Fibroblast of skin of right quadriceps (primary cell): ENCODE measurements around the gene ARHGAP12.

Source experiments
- DNase-seq: peaks from one replicate; pipeline ENCODE4 v3.0.0-alpha.2; 2013

ARHGAP12 gene

DNA sequence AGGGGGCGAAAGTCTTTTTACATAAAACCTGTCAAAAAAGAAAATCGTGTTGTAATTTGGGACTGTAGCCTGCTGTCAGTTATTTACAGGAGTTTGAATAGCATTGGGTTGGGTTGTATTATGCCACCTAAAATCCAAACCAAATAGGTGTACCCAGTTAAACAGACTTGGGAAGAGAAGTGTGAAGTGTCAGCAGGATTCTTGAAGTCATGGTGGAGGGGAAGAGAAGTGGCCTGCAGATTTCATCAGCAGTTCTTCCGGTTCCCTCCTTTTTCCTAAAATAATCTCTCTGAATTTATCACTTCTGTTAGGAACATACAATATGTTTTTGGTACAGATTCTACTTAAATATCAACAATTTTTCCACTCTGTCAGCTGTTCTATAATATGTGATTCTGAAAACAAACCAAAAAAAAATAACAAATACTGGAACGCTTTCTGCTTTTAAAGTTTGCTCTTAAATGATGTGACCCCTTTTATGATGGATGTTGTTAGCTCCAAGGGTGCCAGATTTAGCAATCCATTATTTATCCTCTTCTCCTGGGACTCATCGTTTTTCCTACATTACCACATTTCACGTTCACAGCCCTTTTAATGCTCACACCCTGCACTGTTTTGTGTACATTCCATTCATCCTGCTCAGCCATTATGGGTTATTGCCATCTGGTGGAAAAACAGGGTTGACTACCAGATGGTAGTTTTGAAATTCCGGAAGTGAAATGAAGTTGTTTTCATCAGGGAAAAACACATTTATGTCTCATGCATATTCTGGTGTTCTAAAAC is 18.7 kb upstream of the ARHGAP12 start:
- peak; percentile 93 for DNase-seq

DNA sequence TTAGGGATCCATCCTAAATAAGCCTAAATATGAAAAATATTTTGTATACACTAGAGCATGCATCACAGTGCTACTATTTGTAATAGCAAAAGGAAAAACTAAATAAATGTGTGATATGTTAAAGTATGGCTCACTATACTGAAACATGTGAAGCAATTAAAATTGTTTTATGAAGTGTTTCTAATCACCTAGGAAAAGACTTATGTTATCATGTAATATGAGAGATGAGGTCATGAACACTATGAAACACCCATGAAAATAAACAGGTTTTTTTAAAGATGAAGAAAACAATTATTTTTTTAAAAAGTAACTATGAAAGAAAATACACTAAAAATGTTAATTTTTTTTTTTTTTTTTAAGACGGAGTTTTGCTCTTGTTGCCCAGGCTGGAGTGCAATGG is 16.8 kb upstream of the ARHGAP12 start:
- no peak for DNase-seq

DNA sequence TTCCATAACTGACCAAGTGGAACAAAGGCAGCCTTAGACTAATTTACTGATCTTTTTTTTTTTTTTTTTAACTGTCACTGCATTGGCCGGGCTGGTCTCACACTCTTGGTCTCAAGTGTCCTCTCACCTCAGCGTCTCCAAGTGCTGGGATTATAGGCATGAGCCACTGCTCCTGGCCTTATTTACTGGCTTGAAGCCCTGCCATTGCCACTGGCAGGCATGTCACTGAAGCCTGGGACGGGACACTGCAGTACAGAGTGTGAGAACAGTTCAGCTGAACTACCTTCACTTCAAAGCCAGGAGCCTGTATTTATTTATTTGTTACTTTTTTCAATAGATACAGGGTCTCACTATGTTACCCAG is 15.4 kb upstream of the ARHGAP12 start:
- DNase-seq = no peak

DNA sequence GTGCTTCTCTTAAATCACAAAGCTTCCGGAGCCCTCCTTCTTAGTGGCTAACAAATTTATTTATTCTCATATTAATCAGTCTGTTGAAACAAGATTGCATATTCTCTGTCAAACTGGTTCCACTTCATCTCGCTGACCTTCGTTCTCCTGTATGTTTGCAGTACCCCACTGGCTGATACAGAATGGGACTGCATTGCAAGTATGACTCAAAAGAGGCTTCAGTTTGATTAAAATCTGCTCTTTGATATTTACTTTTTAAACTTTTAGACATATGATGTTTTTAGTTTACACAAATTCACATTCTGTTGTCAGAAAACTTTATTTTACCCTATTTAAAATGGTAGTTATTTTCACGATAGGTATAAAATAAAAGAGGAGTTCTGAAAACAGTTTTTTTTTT is 14.3 kb upstream of the ARHGAP12 start:
- DNase-seq = no peak

DNA sequence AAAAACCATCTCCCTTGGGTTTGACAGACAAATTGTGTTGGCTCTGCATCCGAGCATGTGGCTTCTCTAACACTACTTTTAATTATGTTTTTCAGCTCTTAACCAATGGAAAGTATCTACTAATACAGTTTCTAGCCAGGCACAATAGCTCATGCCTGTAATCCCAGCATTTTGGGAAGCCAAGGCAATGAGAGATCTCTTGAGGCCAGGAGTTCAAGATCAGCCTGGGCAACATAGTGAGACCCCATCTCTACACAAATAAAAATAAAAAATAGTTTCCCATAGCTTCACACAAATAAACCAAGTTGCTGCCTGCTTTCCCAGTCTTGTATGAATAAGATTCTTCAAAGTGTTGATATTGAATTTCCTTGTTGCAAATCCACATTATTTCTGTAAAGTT is 13.8 kb upstream of the ARHGAP12 start:
- no peak for DNase-seq

DNA sequence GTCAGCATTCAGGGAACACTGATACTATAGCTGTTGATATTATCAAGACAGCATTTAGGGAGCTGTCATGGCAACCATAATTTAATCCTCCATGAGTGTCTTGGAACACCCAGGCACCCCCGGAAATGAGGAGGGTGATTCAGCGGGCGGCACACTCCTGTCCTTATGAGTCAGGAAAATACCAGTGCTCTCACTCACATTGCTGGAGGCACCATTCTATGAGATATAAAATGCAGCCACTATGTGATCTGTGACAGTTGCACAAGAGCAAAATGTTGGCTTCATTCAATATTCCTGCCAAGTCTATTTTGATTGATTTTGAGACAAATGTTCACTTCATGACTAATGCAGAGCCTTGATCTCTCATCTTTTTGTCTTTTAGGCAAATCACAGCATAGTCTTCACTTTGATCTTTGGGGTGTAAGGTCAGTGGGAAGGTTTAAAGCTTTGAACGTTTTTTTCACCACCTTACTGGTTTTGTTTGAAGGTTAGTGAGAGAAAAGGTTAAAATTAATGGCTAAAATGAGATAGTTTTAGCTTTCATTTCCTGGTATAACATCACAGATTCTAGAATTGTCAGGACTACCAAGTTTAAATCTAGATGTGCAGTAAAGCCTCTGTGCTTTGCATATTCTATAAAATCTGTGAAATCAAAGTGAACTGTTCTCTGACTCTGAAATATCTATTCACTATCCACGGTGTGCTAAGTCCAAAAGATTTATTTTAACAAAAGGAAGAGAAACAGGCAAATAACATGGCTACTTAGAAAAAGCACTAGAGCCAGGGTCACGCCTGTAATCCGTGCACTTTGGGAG is 12.4 kb upstream of the ARHGAP12 start:
- DNase-seq = peak; percentile 97

DNA sequence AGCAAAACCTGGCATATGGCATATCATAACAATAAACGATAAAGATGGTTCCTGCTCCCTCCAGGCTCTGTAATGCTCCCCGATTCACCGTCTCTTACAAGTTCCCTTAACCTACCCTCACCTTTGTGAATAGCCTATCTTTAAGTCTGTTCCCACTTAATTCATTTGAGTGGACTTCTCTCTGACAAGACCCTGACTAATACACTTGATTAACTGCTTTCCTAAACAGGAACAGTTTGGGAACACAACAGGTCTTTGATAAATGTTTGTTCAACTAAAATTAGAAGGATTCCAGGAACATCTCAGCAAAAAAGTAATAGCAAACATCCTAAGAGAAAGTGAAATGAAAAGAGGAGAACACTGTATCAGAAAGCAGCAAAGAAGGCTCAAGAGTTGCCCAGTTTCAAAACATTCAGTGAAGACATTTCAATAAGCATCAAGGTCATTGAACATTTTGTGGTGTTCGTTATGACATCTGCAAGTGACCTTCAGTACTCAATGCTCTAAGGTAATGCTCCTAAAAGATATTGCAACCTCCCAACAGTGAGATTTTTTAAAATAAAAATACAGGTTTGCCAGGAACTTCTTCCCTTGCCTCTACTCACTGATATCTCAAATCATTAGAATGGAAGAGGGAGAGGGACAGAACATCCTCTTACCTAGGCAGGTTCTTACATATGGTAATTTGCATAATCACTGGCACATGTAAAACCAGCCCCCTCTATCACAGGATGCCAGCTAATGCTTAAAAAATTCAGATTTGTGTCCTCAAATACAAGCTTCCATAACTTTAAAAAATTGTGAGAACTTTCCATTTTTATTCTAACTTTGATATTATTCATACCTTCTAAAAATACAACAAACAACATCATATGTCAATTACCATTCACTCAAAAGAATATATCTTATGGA is 11.4 kb upstream of the ARHGAP12 start:
- peak; percentile 35 for DNase-seq

DNA sequence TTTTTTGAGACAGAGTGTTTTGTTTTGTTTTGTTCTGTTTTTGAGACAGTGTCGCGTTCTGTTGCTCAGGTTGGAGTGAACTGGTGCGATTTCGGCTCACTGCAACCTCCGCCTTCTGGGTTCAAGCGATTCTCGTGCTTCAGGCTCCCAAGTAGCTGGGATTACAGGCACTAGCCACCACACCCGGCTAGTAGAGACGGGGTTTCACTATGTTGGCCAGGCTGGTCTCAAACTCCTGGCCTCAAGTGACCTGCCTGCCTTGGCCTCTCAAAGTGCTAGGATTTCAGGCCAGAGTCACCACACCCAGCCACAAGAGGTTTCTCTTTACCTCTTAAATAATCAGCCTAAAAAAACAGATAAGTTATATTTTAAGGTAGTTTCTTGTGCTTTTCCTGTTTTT is 8.7 kb upstream of the ARHGAP12 start:
- DNase-seq = no peak

DNA sequence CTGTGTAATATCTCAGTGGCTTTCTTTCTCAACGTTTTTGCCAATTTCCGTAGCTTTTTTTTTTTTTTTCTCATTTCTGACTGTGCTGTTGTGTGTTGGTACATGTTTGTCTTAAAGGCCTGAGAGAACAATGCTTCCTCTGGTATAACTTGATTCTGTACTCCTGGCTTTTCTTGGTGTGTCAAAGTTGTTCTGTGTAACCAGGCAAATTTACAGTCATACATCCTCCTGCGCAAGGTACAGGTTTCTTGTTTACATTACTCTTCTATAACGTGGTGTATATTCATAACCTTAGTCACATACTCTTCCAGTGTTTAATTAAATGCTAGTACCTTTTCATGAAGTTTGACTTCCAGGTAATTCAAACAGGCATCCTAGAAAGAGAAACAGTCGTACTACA is 8.3 kb upstream of the ARHGAP12 start:
- no peak for DNase-seq

DNA sequence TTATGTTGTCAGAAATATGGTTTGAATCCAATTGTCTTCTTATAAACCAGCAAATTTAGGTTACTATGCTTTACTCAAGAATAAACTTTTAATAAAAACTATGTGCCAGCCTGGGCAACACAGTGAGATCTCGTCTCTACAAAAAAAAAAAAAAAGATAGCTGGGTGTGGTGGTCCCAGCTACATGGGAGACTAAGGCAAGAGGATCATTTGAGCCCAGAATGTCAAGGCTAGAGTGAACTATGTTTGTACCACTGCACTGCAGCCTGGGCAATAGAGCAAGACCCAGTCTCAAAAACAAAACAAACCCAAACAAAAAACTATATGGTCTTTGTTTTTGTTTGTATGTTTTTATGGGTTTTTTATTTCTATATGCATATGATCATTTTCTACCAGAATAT is 7.5 kb upstream of the ARHGAP12 start:
- DNase-seq = no peak

DNA sequence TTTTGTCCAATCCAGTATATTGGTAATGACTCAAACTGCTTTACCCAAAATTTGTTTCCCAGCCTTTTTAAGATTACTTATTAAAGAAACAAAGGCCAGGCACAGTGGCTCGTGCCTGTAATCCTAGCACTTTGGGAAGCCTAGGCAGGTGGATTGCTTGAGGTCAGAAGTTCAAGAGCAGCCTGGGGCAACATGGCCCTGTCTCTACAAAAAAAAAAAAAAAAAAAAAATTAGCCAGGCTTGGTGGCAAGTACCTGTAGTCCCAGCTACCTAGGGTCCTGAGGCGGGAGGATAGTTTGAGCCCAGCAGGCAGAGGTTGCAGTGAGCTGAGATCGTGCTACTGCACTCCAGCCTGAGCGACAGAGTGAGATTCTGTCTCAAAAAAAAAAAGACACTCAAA is 7.0 kb upstream of the ARHGAP12 start:
- DNase-seq = no peak

DNA sequence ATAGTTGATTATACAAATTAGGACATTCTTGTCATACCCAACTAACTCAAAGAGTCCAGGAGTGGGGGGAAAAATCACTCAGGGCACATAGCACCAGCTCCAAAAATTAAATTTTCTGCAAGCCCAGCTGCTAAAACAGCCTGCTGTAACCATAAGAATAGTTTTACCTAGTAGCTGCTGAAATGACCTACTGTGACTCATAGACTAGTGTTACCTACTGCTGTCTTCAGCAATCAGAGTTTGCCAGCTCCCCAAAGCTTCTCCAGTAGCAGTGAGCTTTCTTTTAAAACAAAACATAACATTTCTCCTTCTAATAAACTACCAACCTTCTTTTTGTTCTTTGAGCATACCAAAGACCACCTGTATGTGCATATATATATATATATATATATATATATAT is 4.2 kb upstream of the ARHGAP12 start:
- DNase-seq = no peak

DNA sequence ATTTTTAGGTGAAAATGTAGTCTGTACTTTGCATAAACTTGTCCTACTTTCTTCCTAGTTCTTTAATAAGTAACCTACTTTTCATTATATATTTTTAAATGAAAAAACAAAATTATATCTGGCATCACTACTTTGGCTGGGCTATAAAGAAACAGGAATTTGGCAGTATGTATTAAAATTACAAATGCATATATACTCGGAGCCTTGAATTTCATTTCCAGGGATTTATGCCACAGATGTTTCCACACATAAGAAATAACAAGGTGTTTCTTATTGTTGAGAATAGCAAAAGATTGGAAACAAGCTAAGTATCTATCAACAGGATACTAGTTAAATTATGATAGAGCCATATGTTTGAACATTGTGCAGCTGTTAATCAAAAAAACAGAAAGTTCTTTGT is 2.2 kb upstream of the ARHGAP12 start:
- no peak for DNase-seq

DNA sequence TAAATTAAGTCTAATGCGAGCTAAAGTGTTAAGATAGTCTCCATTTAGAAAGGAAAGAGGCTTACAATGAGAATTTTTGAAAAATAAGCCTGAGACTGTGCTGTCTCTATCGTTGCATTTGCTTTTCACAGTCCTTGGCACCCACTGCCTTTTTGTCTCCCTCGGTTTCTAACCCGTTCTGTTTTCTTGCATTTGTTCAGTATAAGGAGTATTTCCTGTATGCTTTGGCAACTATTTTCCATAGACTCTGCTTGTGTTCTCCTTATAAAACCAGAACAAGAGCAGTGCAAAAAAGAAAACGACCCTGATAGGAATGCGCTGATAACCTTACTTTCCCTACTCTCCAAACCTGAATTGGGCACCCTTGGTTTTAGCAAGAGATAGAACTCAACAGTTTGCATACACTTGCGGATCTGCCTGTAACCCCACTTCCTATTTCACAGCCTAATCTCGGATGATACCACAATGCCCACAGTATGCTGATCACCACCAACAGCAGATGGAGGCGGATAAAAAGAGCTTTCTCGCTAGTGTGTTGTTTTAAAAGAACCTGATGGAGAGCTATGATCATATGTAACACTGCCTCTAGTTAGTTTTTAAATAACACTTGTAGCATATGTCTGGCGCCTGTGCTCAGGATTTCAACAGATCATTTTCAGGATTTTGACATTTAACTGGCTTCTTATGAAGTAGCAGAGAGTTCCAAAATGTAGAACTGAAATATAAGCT is 1.6 kb upstream of the ARHGAP12 start:
- DNase-seq = no peak

DNA sequence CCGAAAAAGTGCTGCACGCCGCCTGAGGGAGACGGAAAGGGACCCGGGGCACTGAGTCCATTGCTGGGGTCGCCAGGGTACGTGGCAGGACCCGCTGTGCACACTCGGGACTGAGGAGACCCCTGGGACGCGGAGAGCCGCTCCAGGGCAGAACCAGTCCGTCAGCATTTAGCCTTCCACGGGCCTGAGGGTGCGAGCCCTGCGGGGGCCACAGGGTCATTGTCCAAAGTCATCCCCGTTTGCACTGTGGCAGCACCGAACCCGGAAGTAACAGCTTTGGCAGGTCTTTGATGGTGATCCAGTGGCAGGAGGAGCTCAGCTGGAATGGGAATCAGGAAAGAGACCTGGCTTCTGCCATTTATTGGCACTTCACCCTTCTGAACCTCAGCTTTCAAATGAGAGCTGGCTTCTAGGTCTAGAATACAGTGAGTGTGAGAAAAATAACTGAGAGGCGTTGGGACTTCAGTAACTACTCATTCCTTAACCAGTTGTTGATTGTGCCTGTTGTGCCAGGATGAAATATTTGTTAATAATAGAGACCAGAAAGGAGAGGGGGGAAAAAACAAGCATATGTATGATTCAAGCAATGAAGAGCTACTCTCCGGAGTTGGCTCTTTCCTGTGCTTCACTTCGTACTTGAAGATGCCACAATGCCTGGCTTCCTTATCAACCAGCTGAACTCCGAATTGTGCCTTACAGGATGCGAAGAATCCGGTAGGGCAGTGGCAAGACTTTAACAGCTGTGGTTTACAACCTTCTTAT is 811 bp upstream of the ARHGAP12 start:
- DNase-seq = peak; percentile 16

DNA sequence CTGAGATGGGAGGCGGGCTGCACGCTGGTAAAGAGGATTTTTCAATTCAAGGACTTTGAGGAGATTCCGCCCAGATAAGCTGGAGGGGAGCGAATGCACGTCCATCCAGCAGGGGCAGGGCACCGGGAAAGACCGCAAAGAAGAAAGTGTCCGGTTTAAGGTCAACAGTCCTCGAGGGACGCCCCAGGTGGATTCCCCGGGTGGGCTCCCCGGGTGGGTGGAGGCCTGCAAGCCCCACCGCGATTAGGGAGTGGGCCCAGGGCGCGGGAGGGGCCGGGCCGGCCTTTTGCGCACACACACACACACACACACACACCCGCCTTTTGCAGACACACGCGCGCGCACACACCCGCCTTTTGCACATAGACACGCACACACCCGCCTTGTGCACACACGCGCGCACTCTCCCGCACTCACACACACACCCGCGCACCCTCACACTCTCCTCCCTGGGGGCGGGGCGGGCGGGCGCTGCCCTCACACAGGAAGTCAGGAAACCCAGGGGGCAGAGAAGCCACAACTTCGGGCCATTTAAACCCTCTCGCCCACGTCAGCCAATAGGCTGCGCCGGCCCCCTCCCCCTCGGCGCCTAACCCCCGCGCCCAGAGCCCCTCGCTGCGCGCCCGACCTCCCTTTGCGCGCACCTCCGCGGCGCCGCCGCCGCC is 615 bp downstream of the ARHGAP12 start:
- DNase-seq = peak; percentile 49

DNA sequence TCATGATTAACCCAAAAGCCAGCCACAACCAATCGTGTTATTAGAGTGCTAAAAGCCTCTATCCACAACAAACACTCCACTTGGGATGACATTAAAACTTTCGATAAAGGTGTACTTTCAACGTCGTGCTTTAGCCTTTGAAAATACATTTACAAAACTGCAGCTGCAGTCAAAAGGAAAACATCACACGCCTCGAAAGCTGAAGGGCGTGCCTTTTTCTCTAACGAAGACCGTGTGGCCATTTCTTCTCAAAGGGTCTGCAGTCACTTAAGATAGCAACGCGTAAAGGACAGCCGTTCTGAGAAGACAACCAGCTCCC is 1.1 kb downstream of the ARHGAP12 start:
- DNase-seq = no peak

DNA sequence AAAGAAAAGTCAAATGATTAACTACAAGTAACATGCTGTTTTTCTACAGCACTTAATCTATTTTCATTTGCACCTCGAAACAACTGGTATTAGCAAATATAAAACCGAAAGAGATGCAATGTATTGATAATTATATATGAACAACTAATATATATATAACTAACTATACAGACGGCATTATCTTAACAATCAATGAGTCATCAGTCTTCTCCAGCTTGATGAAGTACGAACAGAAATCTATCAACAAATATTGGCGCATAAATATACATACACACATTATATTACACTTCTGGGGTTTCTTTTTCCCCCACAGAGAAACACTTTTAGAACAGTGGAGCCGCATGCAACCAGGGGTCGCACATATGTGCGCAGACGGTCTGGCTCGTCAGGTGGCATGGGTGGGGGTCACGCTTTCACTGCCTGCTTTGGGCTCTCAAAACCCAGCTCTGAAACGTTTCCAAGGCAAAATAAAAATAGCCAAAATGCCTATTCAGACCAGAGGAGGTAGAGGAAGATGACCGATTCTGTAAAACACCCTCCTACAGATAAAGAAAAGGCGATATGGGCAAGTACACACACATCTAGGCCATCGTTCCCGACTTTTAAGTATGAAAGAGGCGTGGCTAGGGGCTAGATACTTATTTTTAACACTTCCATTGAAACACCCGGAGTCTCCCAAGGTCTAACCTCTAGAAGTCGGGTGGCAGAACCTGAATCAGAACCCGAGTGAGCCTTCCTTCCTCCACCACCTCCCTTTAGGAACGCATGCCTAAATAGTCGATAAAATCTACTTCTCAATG is 1.7 kb downstream of the ARHGAP12 start:
- no peak for DNase-seq

DNA sequence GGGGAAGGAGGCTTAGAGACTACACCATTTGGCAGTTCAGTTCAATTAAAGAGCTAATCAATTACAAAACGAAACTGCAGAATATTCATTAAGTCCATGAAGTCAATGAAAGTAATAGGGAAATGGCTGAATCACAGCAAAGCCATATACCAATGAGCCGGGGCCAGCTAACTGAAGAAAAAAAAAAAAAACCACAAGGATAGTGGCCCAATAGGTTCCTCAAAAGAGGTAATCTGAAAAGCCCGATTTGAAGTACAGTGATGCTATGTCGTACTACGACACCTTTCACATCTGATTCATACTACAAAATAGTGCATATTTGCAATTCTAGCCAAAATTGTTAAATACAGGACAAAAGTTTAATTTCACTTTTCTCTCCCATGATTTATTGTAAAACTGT is 2.5 kb downstream of the ARHGAP12 start:
- DNase-seq = no peak

DNA sequence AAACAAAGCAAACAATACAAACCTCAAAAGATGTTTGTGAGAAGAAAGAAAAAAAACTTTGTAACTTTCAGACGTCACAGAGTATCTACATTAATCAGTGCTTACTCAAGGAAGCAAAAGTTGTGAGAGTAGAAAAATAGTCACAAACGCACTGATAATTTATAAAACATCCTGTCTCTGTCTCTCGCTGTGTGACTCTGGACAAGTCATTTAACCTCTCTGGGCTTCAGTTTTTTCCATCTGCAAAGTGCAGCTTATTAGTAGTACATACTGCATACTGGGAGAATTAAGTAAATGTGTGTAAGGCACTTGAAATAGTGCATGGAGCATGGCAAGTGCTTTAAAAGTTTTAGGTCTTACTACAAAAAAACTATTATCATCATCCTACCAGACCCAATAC is 3.8 kb downstream of the ARHGAP12 start:
- DNase-seq = no peak

DNA sequence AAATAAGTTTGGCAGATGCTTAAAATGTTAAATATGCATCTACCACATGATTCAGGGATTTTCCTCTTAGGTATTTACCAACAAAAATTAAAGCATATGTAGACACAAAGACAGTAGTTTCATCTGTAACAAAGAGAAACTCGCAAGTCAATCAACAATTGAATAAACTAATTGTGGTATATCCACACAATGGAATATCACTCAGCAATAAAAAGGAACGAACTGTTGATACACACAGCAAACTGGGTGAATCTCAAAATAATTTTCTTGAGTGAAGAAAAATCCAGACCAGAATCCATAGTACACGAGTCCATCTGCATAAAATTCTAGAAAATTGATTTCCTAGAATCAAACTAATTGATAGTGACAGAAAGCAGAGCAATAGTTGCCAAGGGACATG is 5.2 kb downstream of the ARHGAP12 start:
- no peak for DNase-seq
